HG03159 (cell line): ENCODE measurements around the gene EHD1.

Experiments
- ATAC-seq: cut with Tn5 transposase; IDR thresholded peaks from one replicate; pipeline ENCODE4 v1.9.1; 2021; ENCODE audit warnings: mild to moderate bottlenecking, moderate library complexity; ENCODE audit not compliant: unreplicated experiment

Gene EHD1

GRCh38 chr11:64875369-64876228 is 2.8 kb downstream of the EHD1 start:
- no peak for ATAC-seq

- ATAC-seq = no peak
These were observed 3.8 kb downstream of the EHD1 start for GRCh38 chr11:64874308-64875240.

DNA sequence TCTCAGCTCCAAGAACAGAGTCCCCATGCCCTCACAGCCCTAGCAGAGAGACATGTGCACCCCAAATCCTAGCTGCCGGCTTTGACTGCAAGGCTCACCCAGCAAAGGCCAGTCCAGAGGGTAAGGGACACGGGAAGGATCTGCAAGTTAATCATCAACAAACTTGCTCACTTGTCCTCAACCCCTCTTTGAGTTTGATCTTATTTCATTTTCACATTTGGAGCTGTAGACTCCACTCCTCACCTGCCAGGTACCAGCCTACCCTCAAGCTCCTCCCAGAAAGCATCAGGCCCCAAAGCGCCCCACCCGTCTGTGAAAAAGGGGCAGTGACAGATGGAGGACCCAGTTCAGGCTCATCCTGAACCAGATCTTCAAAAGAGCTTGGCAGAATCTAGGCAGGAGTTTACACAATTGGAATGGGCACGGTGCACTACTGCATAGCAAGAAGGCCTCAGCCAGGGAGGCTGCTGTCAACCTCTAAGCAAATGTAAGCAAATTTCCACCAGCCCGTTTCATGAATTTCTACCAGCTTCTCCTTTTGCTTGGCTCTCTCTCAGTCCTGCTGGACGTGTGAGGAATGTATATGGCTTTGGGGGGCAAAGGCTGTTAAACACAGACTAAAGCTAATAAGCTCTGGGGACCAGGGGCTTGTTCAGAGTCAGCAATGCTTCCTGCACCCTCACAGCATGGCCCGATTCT is 5.5 kb downstream of the EHD1 start:
- ATAC-seq = no peak

DNA sequence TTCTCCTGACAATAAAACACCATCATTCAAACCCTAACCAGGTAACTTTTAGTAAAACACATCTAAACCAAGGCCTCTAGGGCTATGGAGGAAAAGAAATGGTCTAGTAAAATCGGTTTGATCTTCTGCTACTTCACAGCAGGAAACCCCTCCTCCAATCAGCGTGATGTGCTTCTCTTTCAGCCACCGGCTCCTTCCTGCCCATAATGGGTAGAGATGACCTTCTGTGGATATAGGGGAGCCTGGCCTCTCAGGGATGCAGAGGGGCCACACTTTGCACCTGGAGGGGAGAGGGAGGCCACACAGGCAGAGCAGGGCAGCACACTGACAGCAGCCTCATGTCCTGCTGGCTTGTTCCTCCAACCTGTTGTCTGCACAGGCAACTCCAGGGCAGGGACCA is 6.9 kb downstream of the EHD1 start:
- no peak for ATAC-seq

DNA sequence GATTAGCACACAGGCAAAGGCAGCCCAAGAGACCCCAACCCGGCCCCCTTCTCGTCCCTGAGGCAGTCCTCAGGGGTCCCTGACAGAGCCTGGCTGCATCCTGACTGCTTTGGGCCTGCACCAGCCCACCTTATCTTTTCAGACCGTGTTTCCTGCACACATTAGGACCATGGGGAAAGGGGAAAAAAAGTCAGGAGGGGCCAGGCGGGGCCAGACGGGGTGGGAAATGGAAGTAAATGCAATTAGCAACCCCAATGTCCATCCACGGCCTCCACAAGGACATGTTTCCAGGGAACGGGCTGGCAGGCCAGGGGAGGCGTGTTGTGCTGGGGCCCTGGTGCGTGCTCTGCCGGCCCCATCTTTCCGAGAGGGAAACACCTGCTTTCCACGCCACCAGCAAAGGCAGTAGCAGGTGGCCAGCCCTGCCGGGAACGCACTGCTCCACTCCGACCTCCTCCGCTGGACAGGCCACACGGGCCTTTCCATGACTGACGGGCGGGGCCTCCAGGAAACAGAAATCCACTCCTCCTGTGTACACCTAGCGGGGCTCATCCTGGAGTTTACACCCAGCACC is 7.4 kb downstream of the EHD1 start:
- no peak for ATAC-seq

GRCh38 chr11:64870176-64870892 is 8.1 kb downstream of the EHD1 start:
- no peak for ATAC-seq

DNA sequence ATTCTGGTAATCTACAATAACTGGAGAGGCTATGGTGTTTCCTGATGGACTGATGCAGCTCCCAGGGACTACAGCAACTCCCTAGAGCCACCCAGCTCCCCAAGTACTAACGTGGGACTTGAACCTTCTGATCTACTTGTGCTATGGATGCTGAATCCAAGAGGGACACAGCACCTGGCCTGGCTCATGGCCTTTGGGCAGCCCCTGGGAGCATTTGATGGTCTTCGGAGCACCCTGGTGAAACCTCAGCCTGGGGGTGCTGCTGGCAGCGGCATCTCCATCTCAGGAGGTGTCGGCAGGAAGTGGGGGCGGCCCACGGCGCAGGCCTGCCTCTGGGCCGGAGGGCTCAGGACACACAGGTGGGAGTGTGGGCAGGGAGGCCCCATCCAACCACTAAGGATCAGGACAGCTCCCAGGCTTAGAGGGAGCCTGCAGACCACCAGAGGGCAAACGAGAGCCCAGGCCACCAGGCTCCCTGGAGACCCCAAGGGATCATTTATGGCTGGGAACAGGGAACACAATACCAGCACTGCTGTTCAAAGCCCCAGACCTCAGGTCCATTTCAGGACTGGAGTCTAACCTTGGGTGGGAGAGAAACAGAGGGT is 8.7 kb downstream of the EHD1 start:
- ATAC-seq = no peak

DNA sequence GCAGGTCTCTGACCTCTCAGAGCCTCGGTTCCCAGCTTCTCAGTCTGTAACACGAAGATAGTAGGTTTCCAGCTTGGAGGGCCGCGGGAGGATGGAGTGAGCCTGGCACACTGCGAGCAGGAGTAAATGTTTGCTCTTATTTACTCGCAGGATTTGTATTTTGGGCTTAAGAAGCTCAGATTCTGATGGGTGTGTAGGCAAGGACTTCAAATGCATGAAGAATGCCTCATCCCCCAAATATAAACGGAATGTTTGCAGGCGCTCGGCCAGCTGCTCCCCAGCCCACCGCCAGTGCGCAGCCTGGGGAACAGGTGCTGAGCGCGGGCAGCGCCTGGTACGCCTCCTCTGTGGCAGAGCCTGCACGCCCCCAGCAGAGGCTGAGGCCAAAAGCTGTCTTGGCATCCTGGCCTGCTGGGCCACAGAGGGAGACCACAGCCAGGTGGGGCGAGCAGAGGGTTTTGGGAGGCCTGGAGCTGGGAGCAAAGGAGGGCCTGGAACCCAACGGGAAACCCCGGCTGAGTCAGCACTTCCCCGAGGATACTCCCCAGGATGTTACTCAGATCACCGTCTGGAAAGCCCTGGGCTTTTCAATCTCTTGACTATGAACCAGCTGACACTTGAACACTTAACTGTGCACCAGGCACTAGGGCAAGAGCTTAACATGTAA is 9.4 kb downstream of the EHD1 start:
- no peak for ATAC-seq

- ATAC-seq = no peak
These were observed 10.5 kb downstream of the EHD1 start for GRCh38 chr11:64867748-64868462.

- no peak for ATAC-seq
These were observed 12.3 kb downstream of the EHD1 start for GRCh38 chr11:64866173-64866491.

DNA sequence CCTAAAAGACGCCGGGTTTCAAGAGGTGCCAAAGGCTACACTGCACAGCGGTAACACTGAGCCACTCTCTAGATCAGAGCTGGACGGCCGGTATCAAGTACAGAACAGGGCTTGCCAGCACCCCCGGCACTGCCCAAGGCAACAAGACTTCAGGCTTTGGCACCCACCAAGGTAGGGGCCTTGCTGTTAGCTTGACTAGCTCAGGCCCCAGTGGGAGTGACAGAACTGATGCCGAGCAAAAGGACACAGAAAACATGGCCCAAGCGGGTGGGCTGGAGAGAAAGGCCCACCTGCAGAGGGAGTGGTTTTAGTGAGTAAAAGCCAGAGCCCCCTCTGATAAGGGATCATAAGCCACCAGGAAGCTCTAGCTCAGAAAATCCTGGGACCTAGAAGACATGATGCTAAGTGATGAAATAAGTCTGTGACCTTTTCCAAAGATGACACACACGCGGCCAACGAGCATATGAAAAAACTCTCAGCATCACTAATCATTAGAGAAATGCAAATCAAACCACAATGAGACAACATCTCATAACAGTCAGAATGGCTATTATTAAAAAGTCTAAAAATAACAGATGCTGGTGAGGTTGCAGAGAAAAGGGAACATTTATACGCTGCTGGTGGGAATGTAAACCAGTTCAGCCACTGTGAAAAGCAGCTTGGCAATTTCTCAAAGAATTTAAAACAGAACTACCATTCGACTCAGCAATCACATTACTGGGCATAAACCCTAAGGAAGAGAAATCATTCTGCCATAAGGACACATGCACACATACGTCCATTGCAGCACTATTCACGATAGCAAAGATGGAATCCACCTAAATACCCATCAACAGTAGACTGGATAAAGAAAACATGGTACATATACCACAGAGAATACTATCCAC is 12.9 kb downstream of the EHD1 start:
- ATAC-seq = peak; percentile 46

GRCh38 chr11:64864473-64865285 is 13.7 kb downstream of the EHD1 start:
- ATAC-seq = peak; percentile 18

GRCh38 chr11:64864135-64864472 is 14.3 kb downstream of the EHD1 start:
- no peak for ATAC-seq

GRCh38 chr11:64863391-64864060 is 14.9 kb downstream of the EHD1 start:
- no peak for ATAC-seq

DNA sequence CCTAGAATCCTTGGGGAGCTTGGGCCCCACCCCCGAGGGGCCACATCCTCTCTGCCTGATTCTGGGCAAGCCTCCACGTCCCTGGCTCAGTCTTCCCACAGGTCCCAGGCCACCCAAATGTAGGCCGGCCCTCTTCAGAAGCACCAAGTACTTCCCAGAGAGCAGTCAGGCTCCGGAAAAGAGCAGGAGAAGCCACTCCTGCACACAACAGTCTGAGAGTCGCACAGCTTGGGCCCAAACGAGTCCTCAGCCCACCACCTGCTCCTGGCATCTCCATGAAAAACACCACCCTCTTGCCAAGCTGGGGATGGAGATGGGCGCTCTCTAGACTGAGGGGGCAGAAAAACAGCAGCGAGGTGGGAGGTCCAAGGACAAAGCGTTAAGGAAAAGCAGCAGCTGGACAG is 15.4 kb downstream of the EHD1 start:
- no peak for ATAC-seq

GRCh38 chr11:64861227-64861975 is 17.0 kb downstream of the EHD1 start:
- ATAC-seq = no peak
